Skeletal muscle tissue (tissue), 4 donors: ENCODE results near the gene BICC1. TPM values are rescaled to one million over a fixed set of nuclear protein-coding genes. Genes with fewer than 3 reads are reported as not detected.

Source experiments
- H3K27ac ChIP-seq: one replicate; pipeline ENCODE4 v1.7.0; 2013; ENCODE audit warnings: mild to moderate bottlenecking, low read depth, low read length, inconsistent platforms
- H3K27me3 ChIP-seq, 3 donors: one replicate each; pipeline ENCODE4 v1.7.0; 2013; ENCODE audit warnings: low read length in 3 of 3; ENCODE audit not compliant: control insufficient read depth in 3 of 3, insufficient read depth in 3 of 3
- H3K36me3 ChIP-seq, 3 donors: one replicate each; pipeline ENCODE4 v1.7.0; 2013; ENCODE audit warnings: low read length in 3 of 3; ENCODE audit not compliant: control insufficient read depth in 3 of 3, insufficient read depth in 3 of 3
- H3K4me1 ChIP-seq, 3 donors: one replicate each; pipeline ENCODE4 v1.7.0; 2013; ENCODE audit warnings: low read length in 3 of 3, mild to moderate bottlenecking in 3 of 3; ENCODE audit not compliant: control insufficient read depth in 3 of 3, insufficient read depth in 3 of 3
- H3K4me3 ChIP-seq, 3 donors: one replicate each; pipeline ENCODE4 v1.7.0; 2013; ENCODE audit warnings: low read length in 3 of 3
- H3K9ac ChIP-seq, 3 donors: one replicate each; pipeline ENCODE4 v1.7.0; 2013; ENCODE audit warnings: low read length in 3 of 3, mild to moderate bottlenecking in 3 of 3, moderate library complexity in 2 of 3, low read depth in 1 of 3
- H3K9me3 ChIP-seq, 3 donors: one replicate each; pipeline ENCODE4 v1.7.0; 2013; ENCODE audit warnings: low read length in 3 of 3; ENCODE audit not compliant: control insufficient read depth in 3 of 3
- total RNA-seq: library from RNA; depleted of rRNA; stranded (reverse); fragments of >200 nt; gene quantifications from one replicate; pipeline ENCODE4 v1.2.3, GENCODE V29; 2014
- donor health status: Osteomylitis.

BICC1 gene
- total RNA-seq, 1 donor from 2014 or later: 25.6 TPM

GRCh38 chr10:58514111-58514770, 1.6 kb downstream of the BICC1 start:
- peak overlapping the region; percentile 72 for H3K27ac ChIP-seq
- no peaks in the 10 kb centered on the region for H3K9me3 ChIP-seq
- peaks cover 0 to 11% (median 3%) of the 10 kb centered on the region in 3 donors for H3K27me3 ChIP-seq
- peak overlapping the region; percentile 66 to 82 (median 79) for H3K9ac ChIP-seq
- peak overlapping the region; percentile 72 to 88 (median 80) for H3K4me3 ChIP-seq
- H3K4me1 ChIP-seq: peaks cover 0 to 18% (median 6%) of the 10 kb centered on the region in 3 donors
- H3K36me3 ChIP-seq: no peaks in the 10 kb centered on the region

- Histone ChIP-seq H3K9me3 (no peaks in the 10 kb centered on the region), H3K4me3 (peak overlapping the region in 2 of 3 donors; percentile 45 to 88), H3K9ac (peak overlapping the region in 1 of 3 donors; percentile 26), H3K36me3 (no peaks in the 10 kb centered on the region), H3K27me3 (peaks cover 0 to 11% (median 3%) of the 10 kb centered on the region in 3 donors), H3K4me1 (peaks cover 0 to 18% (median 6%) of the 10 kb centered on the region in 3 donors), H3K27ac (no peak overlapping the region)
Observed at GRCh38 chr10:58515291-58515941, 2.7 kb downstream of the BICC1 start.

GRCh38 chr10:58516119-58516518, 3.4 kb downstream of the BICC1 start:
- Histone ChIP-seq H3K27me3 (peaks cover 0 to 11% (median 3%) of the 10 kb centered on the region in 3 donors), H3K9me3 (no peaks in the 10 kb centered on the region), H3K36me3 (no peaks in the 10 kb centered on the region), H3K4me1 (peaks cover 0 to 18% (median 6%) of the 10 kb centered on the region in 3 donors), H3K4me3 (no peak overlapping the region), H3K9ac (no peak overlapping the region), H3K27ac (no peak overlapping the region)

- no peaks in the 10 kb centered on the region for H3K36me3 ChIP-seq
- H3K9me3 ChIP-seq: no peaks in the 10 kb centered on the region
- H3K27ac ChIP-seq: no peak overlapping the region
- H3K4me3 ChIP-seq: no peak overlapping the region
- H3K27me3 ChIP-seq: peaks cover 0 to 11% (median 3%) of the 10 kb centered on the region in 3 donors
- no peak overlapping the region for H3K9ac ChIP-seq
- H3K4me1 ChIP-seq: peaks cover 0 to 18% (median 6%) of the 10 kb centered on the region in 3 donors
Observed at GRCh38 chr10:58516671-58517070, 4.0 kb downstream of the BICC1 start.

- Histone ChIP-seq H3K27me3 (peaks cover 0 to 11% (median 3%) of the 10 kb centered on the region in 3 donors), H3K4me1 (peaks cover 0 to 17% (median 6%) of the 10 kb centered on the region in 3 donors), H3K4me3 (peak overlapping the region in 1 of 3 donors; percentile 8), H3K9me3 (no peaks in the 10 kb centered on the region), H3K9ac (no peak overlapping the region), H3K36me3 (no peaks in the 10 kb centered on the region), H3K27ac (no peak overlapping the region)
Observed at GRCh38 chr10:58517081-58517480, 4.4 kb downstream of the BICC1 start.

- no peaks in the 10 kb centered on the region for H3K36me3 ChIP-seq
- no peaks in the 10 kb centered on the region for H3K9me3 ChIP-seq
- H3K4me3 ChIP-seq: no peak overlapping the region
- no peak overlapping the region for H3K27ac ChIP-seq
- H3K27me3 ChIP-seq: peaks cover 0 to 11% (median 3%) of the 10 kb centered on the region in 3 donors
- peaks cover 0 to 12% (median 6%) of the 10 kb centered on the region in 3 donors for H3K4me1 ChIP-seq
- H3K9ac ChIP-seq: no peak overlapping the region
Observed at GRCh38 chr10:58517491-58518355, 5.1 kb downstream of the BICC1 start.

GRCh38 chr10:58518775-58519174, 6.1 kb downstream of the BICC1 start:
- peaks cover 0 to 11% (median 0%) of the 10 kb centered on the region in 3 donors for H3K27me3 ChIP-seq
- H3K9me3 ChIP-seq: no peaks in the 10 kb centered on the region
- H3K4me1 ChIP-seq: peaks cover 0 to 6% (median 4%) of the 10 kb centered on the region in 3 donors
- H3K4me3 ChIP-seq: no peak overlapping the region
- no peak overlapping the region for H3K27ac ChIP-seq
- H3K36me3 ChIP-seq: no peaks in the 10 kb centered on the region
- no peak overlapping the region for H3K9ac ChIP-seq

GRCh38 chr10:58529077-58529728, 16.5 kb downstream of the BICC1 start:
- Histone ChIP-seq H3K27ac (no peak overlapping the region), H3K4me3 (no peak overlapping the region), H3K4me1 (no peaks in the 10 kb centered on the region), H3K36me3 (no peaks in the 10 kb centered on the region), H3K9me3 (peaks cover 0 to 2% (median 0%) of the 10 kb centered on the region in 3 donors), H3K9ac (no peak overlapping the region), H3K27me3 (no peaks in the 10 kb centered on the region)

GRCh38 chr10:58531084-58531695, 18.5 kb downstream of the BICC1 start:
- peaks cover 0 to 2% (median 0%) of the 10 kb centered on the region in 3 donors for H3K9me3 ChIP-seq

More at GRCh38 chr10:58531084-58531695, 18.5 kb downstream of the BICC1 start:
- Histone ChIP-seq H3K27me3 (no peaks in the 10 kb centered on the region), H3K4me1 (no peaks in the 10 kb centered on the region), H3K4me3 (no peak overlapping the region), H3K27ac (no peak overlapping the region), H3K36me3 (no peaks in the 10 kb centered on the region), H3K9ac (no peak overlapping the region)
